ENCODE data around the gene NTRK1.

NTRK1 gene

DNA sequence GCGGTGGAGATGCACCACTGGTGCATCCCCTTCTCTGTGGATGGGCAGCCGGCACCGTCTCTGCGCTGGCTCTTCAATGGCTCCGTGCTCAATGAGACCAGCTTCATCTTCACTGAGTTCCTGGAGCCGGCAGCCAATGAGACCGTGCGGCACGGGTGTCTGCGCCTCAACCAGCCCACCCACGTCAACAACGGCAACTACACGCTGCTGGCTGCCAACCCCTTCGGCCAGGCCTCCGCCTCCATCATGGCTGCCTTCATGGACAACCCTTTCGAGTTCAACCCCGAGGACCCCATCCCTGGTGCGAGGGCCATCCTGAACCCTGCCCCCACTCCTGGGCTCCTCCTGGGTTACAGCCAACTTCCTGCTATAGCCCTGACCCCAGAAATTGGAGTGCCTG lies 13.0 kb downstream of the NTRK1 start:
- no peaks in the 10 kb centered on the region for H3K4me1 ChIP-seq (ENCODE audit: control insufficient read depth in 1 of 2, insufficient read depth in 2 of 2, low read length in 2 of 2)
- no peak overlapping the region for H3K18ac ChIP-seq (ENCODE audit: low read length)
- no peak overlapping the region for H2AFZ ChIP-seq (ENCODE audit: insufficient read depth, low read length, poor library complexity)
- H4K8ac ChIP-seq (ENCODE audit: low read depth, low read length): no peak overlapping the region
- no peaks in the 10 kb centered on the region for H3K79me2 ChIP-seq (ENCODE audit: control insufficient read depth, insufficient read depth, low read length, poor library complexity)
- H3K36me3 ChIP-seq (ENCODE audit: control insufficient read depth in 1 of 2, insufficient read depth in 2 of 2, low read length in 2 of 2): no peaks in the 10 kb centered on the region
- WGBS (ENCODE audit: extremely low coverage, insufficient coverage, insufficient read length): no CpG with 5 or more reads among the region's 18 CpGs
- H3K4me2 ChIP-seq (ENCODE audit: low read length): no peak overlapping the region
- no peak overlapping the region for H2BK5ac ChIP-seq (ENCODE audit: low read depth, low read length, poor library complexity)
- no peak overlapping the region for H4K12ac ChIP-seq (ENCODE audit: low read depth, low read length)
- no peak overlapping the region for H2BK12ac ChIP-seq (ENCODE audit: low read length)
- no peak overlapping the region for H3K14ac ChIP-seq (ENCODE audit: low read length)
- H3K79me1 ChIP-seq (ENCODE audit: low read length): no peaks in the 10 kb centered on the region
- no peak overlapping the region for H2BK120ac ChIP-seq (ENCODE audit: insufficient read depth, low read length, poor library complexity)
- no peak for DNase-seq
- H3K9me3 ChIP-seq (ENCODE audit: insufficient read depth, low read depth, low read length): no peaks in the 10 kb centered on the region
- H3K27ac ChIP-seq (ENCODE audit: low read depth, low read length): no peak overlapping the region
- no peak overlapping the region for H2AK5ac ChIP-seq (ENCODE audit: low read length)
- no peak overlapping the region for H3K23ac ChIP-seq (ENCODE audit: low read length)
- no peak overlapping the region for H3K4ac ChIP-seq (ENCODE audit: low read depth, low read length)
- H3K27me3 ChIP-seq (ENCODE audit: insufficient read depth, low read length): no peaks in the 10 kb centered on the region
- H3K9ac ChIP-seq (ENCODE audit: low read length): no peak overlapping the region
- H3K4me3 ChIP-seq (ENCODE audit: low read depth, low read length): no peak overlapping the region
- H4K91ac ChIP-seq (ENCODE audit: low read depth, low read length): no peak overlapping the region

GRCh38 chr1:156874142-156874541 lies 13.5 kb downstream of the NTRK1 start:
- Histone ChIP-seq H3K79me2 (ENCODE audit: control insufficient read depth, insufficient read depth, low read length, poor library complexity) (no peaks in the 10 kb centered on the region), H2AFZ (ENCODE audit: insufficient read depth, low read length, poor library complexity) (no peak overlapping the region), H3K27me3 (ENCODE audit: insufficient read depth, low read length) (no peaks in the 10 kb centered on the region), H3K36me3 (ENCODE audit: control insufficient read depth in 1 of 2, insufficient read depth in 2 of 2, low read length in 2 of 2) (no peaks in the 10 kb centered on the region), H3K4me1 (ENCODE audit: control insufficient read depth in 1 of 2, insufficient read depth in 2 of 2, low read length in 2 of 2) (no peaks in the 10 kb centered on the region), H3K14ac (ENCODE audit: low read length) (no peak overlapping the region), H3K9ac (ENCODE audit: low read length) (no peak overlapping the region), H4K8ac (ENCODE audit: low read depth, low read length) (no peak overlapping the region), H3K79me1 (ENCODE audit: low read length) (no peaks in the 10 kb centered on the region), H3K27ac (ENCODE audit: low read depth, low read length) (no peak overlapping the region), H3K23ac (ENCODE audit: low read length) (no peak overlapping the region), H2BK12ac (ENCODE audit: low read length) (no peak overlapping the region), H2BK5ac (ENCODE audit: low read depth, low read length, poor library complexity) (no peak overlapping the region), H3K9me3 (ENCODE audit: insufficient read depth, low read depth, low read length) (no peaks in the 10 kb centered on the region), H3K4me3 (ENCODE audit: low read depth, low read length) (no peak overlapping the region), H2BK120ac (ENCODE audit: insufficient read depth, low read length, poor library complexity) (no peak overlapping the region), H3K4me2 (ENCODE audit: low read length) (no peak overlapping the region), H3K18ac (ENCODE audit: low read length) (no peak overlapping the region), H2AK5ac (ENCODE audit: low read length) (no peak overlapping the region), H4K91ac (ENCODE audit: low read depth, low read length) (no peak overlapping the region), H3K4ac (ENCODE audit: low read depth, low read length) (no peak overlapping the region), H4K12ac (ENCODE audit: low read depth, low read length) (no peak overlapping the region)
- WGBS (ENCODE audit: extremely low coverage, insufficient coverage, insufficient read length): no CpG with 5 or more reads among the region's 5 CpGs
- no peak for DNase-seq

GRCh38 chr1:156874572-156875340 lies 14.1 kb downstream of the NTRK1 start:
- Histone ChIP-seq H3K18ac (ENCODE audit: low read length) (no peak overlapping the region), H3K4me1 (ENCODE audit: control insufficient read depth in 1 of 2, insufficient read depth in 2 of 2, low read length in 2 of 2) (no peaks in the 10 kb centered on the region), H3K9ac (ENCODE audit: low read length) (no peak overlapping the region), H3K79me1 (ENCODE audit: low read length) (no peaks in the 10 kb centered on the region), H3K14ac (ENCODE audit: low read length) (no peak overlapping the region), H3K4me3 (ENCODE audit: low read depth, low read length) (no peak overlapping the region), H4K91ac (ENCODE audit: low read depth, low read length) (no peak overlapping the region), H3K4me2 (ENCODE audit: low read length) (no peak overlapping the region), H3K79me2 (ENCODE audit: control insufficient read depth, insufficient read depth, low read length, poor library complexity) (no peaks in the 10 kb centered on the region), H3K36me3 (ENCODE audit: control insufficient read depth in 1 of 2, insufficient read depth in 2 of 2, low read length in 2 of 2) (no peaks in the 10 kb centered on the region), H2AFZ (ENCODE audit: insufficient read depth, low read length, poor library complexity) (no peak overlapping the region), H3K9me3 (ENCODE audit: insufficient read depth, low read depth, low read length) (no peaks in the 10 kb centered on the region), H3K23ac (ENCODE audit: low read length) (no peak overlapping the region), H2AK5ac (ENCODE audit: low read length) (no peak overlapping the region), H4K12ac (ENCODE audit: low read depth, low read length) (no peak overlapping the region), H3K27me3 (ENCODE audit: insufficient read depth, low read length) (no peaks in the 10 kb centered on the region), H3K27ac (ENCODE audit: low read depth, low read length) (no peak overlapping the region), H2BK12ac (ENCODE audit: low read length) (no peak overlapping the region), H3K4ac (ENCODE audit: low read depth, low read length) (no peak overlapping the region), H2BK5ac (ENCODE audit: low read depth, low read length, poor library complexity) (no peak overlapping the region), H4K8ac (ENCODE audit: low read depth, low read length) (no peak overlapping the region), H2BK120ac (ENCODE audit: insufficient read depth, low read length, poor library complexity) (no peak overlapping the region)
- no CpG with 5 or more reads among the region's 16 CpGs for WGBS (ENCODE audit: extremely low coverage, insufficient coverage, insufficient read length)
- no peak for DNase-seq

- Histone ChIP-seq H2BK12ac (ENCODE audit: low read length) (no peak overlapping the region), H2BK5ac (ENCODE audit: low read depth, low read length, poor library complexity) (no peak overlapping the region), H3K18ac (ENCODE audit: low read length) (no peak overlapping the region), H3K23ac (ENCODE audit: low read length) (no peak overlapping the region), H3K4me1 (ENCODE audit: control insufficient read depth in 1 of 2, insufficient read depth in 2 of 2, low read length in 2 of 2) (no peaks in the 10 kb centered on the region), H3K14ac (ENCODE audit: low read length) (no peak overlapping the region), H3K79me2 (ENCODE audit: control insufficient read depth, insufficient read depth, low read length, poor library complexity) (no peaks in the 10 kb centered on the region), H3K79me1 (ENCODE audit: low read length) (no peaks in the 10 kb centered on the region), H2AFZ (ENCODE audit: insufficient read depth, low read length, poor library complexity) (no peak overlapping the region), H3K27me3 (ENCODE audit: insufficient read depth, low read length) (no peaks in the 10 kb centered on the region), H3K9ac (ENCODE audit: low read length) (no peak overlapping the region), H2BK120ac (ENCODE audit: insufficient read depth, low read length, poor library complexity) (no peak overlapping the region), H3K9me3 (ENCODE audit: insufficient read depth, low read depth, low read length) (no peaks in the 10 kb centered on the region), H3K27ac (ENCODE audit: low read depth, low read length) (no peak overlapping the region), H3K4ac (ENCODE audit: low read depth, low read length) (no peak overlapping the region), H3K4me2 (ENCODE audit: low read length) (no peak overlapping the region), H2AK5ac (ENCODE audit: low read length) (no peak overlapping the region), H4K91ac (ENCODE audit: low read depth, low read length) (no peak overlapping the region), H3K4me3 (ENCODE audit: low read depth, low read length) (no peak overlapping the region), H4K12ac (ENCODE audit: low read depth, low read length) (no peak overlapping the region), H3K36me3 (ENCODE audit: control insufficient read depth in 1 of 2, insufficient read depth in 2 of 2, low read length in 2 of 2) (no peaks in the 10 kb centered on the region), H4K8ac (ENCODE audit: low read depth, low read length) (no peak overlapping the region)
- WGBS (ENCODE audit: extremely low coverage, insufficient coverage, insufficient read length): no CpG with 5 or more reads among the region's 5 CpGs
- DNase-seq: no peak
Measured at GRCh38 chr1:156875341-156875615, 14.6 kb downstream of the NTRK1 start.
